HepG2 (cell line): ENCODE results near the gene DNAL4. TPM values are rescaled to one million over a fixed set of nuclear protein-coding genes. Genes with fewer than 3 reads are reported as not detected.

Experiments used
- ATAC-seq: fragments of 200-7000 bp; cut with Tn5 transposase; 3 replicates; pipeline ENCODE4 v1.9.1; 2020; ENCODE audit warnings: mild to moderate bottlenecking, moderate library complexity
- BruUV-seq: library from RNA; stranded (reverse); fragments of 400-500 nt; replicated peaks from 2 replicates; lab custom pipeline; 2021; lab: Mats Ljungman, UMichigan
- CTCF ChIA-PET: fragments of 300-600 bp; formaldehyde crosslinking; extraction: SDS; loops from one replicate; lab custom pipeline; 2021; ENCODE audit warnings: low total read pairs, inconsistent platforms, low intra/inter-chr PET ratio; lab: Yijun Ruan, JAX
- POLR2A ChIA-PET: fragments of 350-600 bp; sonication (Branson Sonifier 250); formaldehyde crosslinking; loops from one replicate; lab custom pipeline; 2020; ENCODE audit warnings: antibody characterized with exemption, inconsistent platforms; lab: Yijun Ruan, JAX
- DNase-seq: peaks from one replicate; pipeline ENCODE4 v3.0.0-alpha.2; 2015; ENCODE audit warnings: low spot score
- FAIRE-seq: peaks from 3 replicates; lab custom pipeline; 2011; peaks lifted over from hg19 to GRCh38; lab: Jason Lieb, UNC
- H2AFZ ChIP-seq: one replicate; pipeline ENCODE4 v1.6.1; 2011; ENCODE audit warnings: low read length, inconsistent platforms
- H3K27ac ChIP-seq: fragments of 300-600 bp; 3 replicates; pipeline ENCODE4 v1.8.0; 2011; ENCODE audit warnings: mixed run types, mild to moderate bottlenecking, mixed read lengths, low read length, inconsistent platforms; ENCODE audit not compliant: insufficient read depth; ENCODE audit errors: extremely low read length
- H3K27me3 ChIP-seq, 2 experiments: fragments of 200-600 bp in 1 of 2; 2 replicates in 1 of 2; 3 replicates in 1 of 2; pipeline versions ENCODE4 v1.6.0 to v1.8.0; 2011; ENCODE audit warnings: low read length in 2 of 2, mild to moderate bottlenecking in 2 of 2, moderate library complexity in 2 of 2, inconsistent platforms in 1 of 2; ENCODE audit not compliant: insufficient read depth in 2 of 2, control insufficient read depth in 1 of 2
- H3K36me3 ChIP-seq, 2 experiments: fragments of 200-600 bp in 1 of 2; replicated peaks in 1 of 2; 2 replicates in 1 of 2; 3 replicates in 1 of 2; pipeline versions ENCODE4 v1.5.1 to v1.8.0; 2011; ENCODE audit warnings: low read length in 2 of 2, inconsistent platforms in 1 of 2; ENCODE audit not compliant: insufficient read depth in 2 of 2, control insufficient read depth in 1 of 2
- H3K4me1 ChIP-seq: 2 replicates; pipeline ENCODE4 v1.5.1; 2012; ENCODE audit warnings: low read length, inconsistent platforms; ENCODE audit not compliant: insufficient read depth
- H3K4me2 ChIP-seq: 2 replicates; pipeline ENCODE4 v1.6.0; 2011; ENCODE audit warnings: low read depth, low read length, inconsistent platforms
- H3K4me3 ChIP-seq, 3 experiments: fragments of 200-600 bp in 1 of 3; sonication (generic), shearing (Covaris generic) in 1 of 3; replicated peaks in 1 of 3; 2 replicates each; pipeline ENCODE4 v1.5.1; 2011 to 2016; ENCODE audit warnings: low read length in 3 of 3, inconsistent platforms in 2 of 3, low read depth in 2 of 3, mild to moderate bottlenecking in 2 of 3, control low read depth in 1 of 3, mixed read lengths in 1 of 3; ENCODE audit not compliant: insufficient read depth in 1 of 3
- H3K79me2 ChIP-seq: one replicate; pipeline ENCODE4 v1.6.1; 2011; ENCODE audit warnings: low read length, inconsistent platforms; ENCODE audit not compliant: insufficient read depth
- H3K9ac ChIP-seq: 2 replicates; pipeline ENCODE4 v1.6.0; 2011; ENCODE audit warnings: mild to moderate bottlenecking, low read depth, low read length, inconsistent platforms; ENCODE audit not compliant: insufficient read depth
- H3K9me3 ChIP-seq: 2 replicates; pipeline ENCODE4 v1.5.1; 2012; ENCODE audit warnings: mild to moderate bottlenecking, low read length
- H4K20me1 ChIP-seq: 2 replicates; pipeline ENCODE4 v1.6.0; 2011; ENCODE audit warnings: inconsistent platforms, mild to moderate bottlenecking, low read length, moderate library complexity; ENCODE audit not compliant: insufficient read depth
- AGO2 ChIP-seq: fragments of 200-400 bp; formaldehyde crosslinking; optimal IDR thresholded peaks from 2 replicates; pipeline ENCODE3; 2017; ENCODE audit warnings: mild to moderate bottlenecking, low read depth, low read length, moderate library complexity
- BRD4 ChIP-seq: sonication (generic); formaldehyde crosslinking; IDR thresholded peaks from 2 replicates; pipeline ENCODE4 v1.4.0; 2020; ENCODE audit warnings: missing genetic modification reagents
- HDAC2 ChIP-seq: sonication (generic); formaldehyde crosslinking; IDR thresholded peaks from 2 replicates; pipeline ENCODE4 v1.4.0; 2020; ENCODE audit warnings: missing genetic modification reagents
- HNF4A ChIP-seq: sonication (generic); formaldehyde crosslinking; IDR thresholded peaks from 2 replicates; pipeline ENCODE4 v1.4.0; 2020; ENCODE audit warnings: missing genetic modification reagents
- KDM4B ChIP-seq: sonication (generic); formaldehyde crosslinking; IDR thresholded peaks from 2 replicates; pipeline ENCODE4 v1.4.0; 2020; ENCODE audit warnings: missing genetic modification reagents
- MIER3 ChIP-seq: IDR thresholded peaks from 2 replicates; pipeline ENCODE4 v1.6.1; 2016; ENCODE audit warnings: missing compliant biosample characterization, borderline replicate concordance
- POLR2A ChIP-seq, 2 experiments: IDR thresholded peaks; 2 replicates each; pipeline ENCODE4 v1.6.1; 2011; ENCODE audit warnings: low read depth in 2 of 2, low read length in 2 of 2, mild to moderate bottlenecking in 1 of 2, moderate library complexity in 1 of 2; ENCODE audit not compliant: insufficient read depth in 1 of 2
- POLR2AphosphoS2 ChIP-seq: IDR thresholded peaks from 2 replicates; pipeline ENCODE4 v1.6.1; 2011; ENCODE audit warnings: low read depth, low read length, improper control_type of control experiment
- ZNF224 ChIP-seq: sonication (generic); formaldehyde crosslinking; IDR thresholded peaks from 2 replicates; pipeline ENCODE4 v1.5.0; 2020; ENCODE audit warnings: mild to moderate bottlenecking, missing genetic modification reagents
- WGBS: methylation state at CpG from one replicate; pipeline ENCODE4 v1.1.6; 2017; ENCODE audit warnings: low lambda C conversion rate; 5-methylcytosine and 5-hydroxymethylcytosine counted together
- in situ Hi-C: cut with HindIII; loops from 2 replicates; pipeline ENCODE4 v1.10.0; 2017; ENCODE audit warnings: low pct_unique_long_range_greater_than_20kb; ENCODE audit not compliant: extremely low pct_ligation_motif_present
- intact Hi-C: fragments of 100-400 bp; cut with micrococcal nuclease; formaldehyde crosslinking; loops from one replicate; pipeline ENCODE4 v1.10.0; 2022; ENCODE audit not compliant: unreplicated experiment
- polyA plus RNA-seq, 8 experiments: library from polyadenylated mRNA; depleted of rRNA in 3 of 8; stranded (reverse) in 7 of 8; unstranded in 1 of 8; fragments of >200 nt; fragmentation: Illumina TruSeq in 4 of 8; extraction: Trizol in 4 of 8; gene quantifications; 2 replicates each; pipeline versions ENCODE4 v1.2.1 to v1.2.3, GENCODE V29; 2011 to 2016; ENCODE audit warnings: low read depth in 4 of 8, missing spikeins in 1 of 8, mixed read lengths in 1 of 8; ENCODE audit not compliant: insufficient read depth in 1 of 8
- total RNA-seq, 5 experiments: library from RNA; depleted of rRNA; stranded (reverse); fragments of >200 nt; fragmentation: Illumina TruSeq; extraction: Trizol; gene quantifications; 2 replicates each; pipeline ENCODE4 v1.2.3, GENCODE V29; 2016; ENCODE audit warnings: low read depth in 1 of 5

Gene DNAL4
- total and polyA plus RNA-seq, 2 of the 13 experiments (the other 11 are each of a cell fraction or from before 2014, with no cell fraction given) = 8.0 to 10.7 TPM

GRCh38 chr22:38732251-38732815 lies 61.6 kb downstream of the DNAL4 start:
- ChIA-PET POLR2A (interaction anchor here (0.8 to 3.4 kb wide), 5 partner anchors 14 to 34 kb away, joined by 3 to 22 read pairs (median 4); partner anchors contain the start of gene GTPBP1), CTCF (interaction anchor here (1.2 kb wide), 1 partner anchor 136 kb away, joined by 3 read pairs; no protein-coding TSS in a partner anchor)
- WGBS = 92% methylated on average over 10 of the region's 13 CpGs
- H4K20me1 ChIP-seq = peaks cover 11% of the 10 kb centered on the region; the same call in 1 of the 2 replicates
- TF ChIP-seq HDAC2 (no peak), AGO2 (peak; percentile 29), POLR2A (IDR thresholded peaks at IDR 0.05; ENCODE audit: insufficient read depth in 1 of 2, low read depth in 2 of 2, low read length in 2 of 2) (peak in 1 of 2 experiments; percentile 27; a peak in 1 of 4 replicates), POLR2AphosphoS2 (0 out of 2 replicates have a peak, but pooled peaks have one; percentile 13)
- peaks cover 32% of the 10 kb centered on the region for H3K4me1 ChIP-seq
- in situ Hi-C loops (no loop called here), intact Hi-C loops (no loop called here)
- no peak overlapping the region for H2AFZ ChIP-seq
- no peaks in the 10 kb centered on the region for H3K9me3 ChIP-seq
- H3K4me3 ChIP-seq = no peak overlapping the region
- BruUV-seq = no TSS peak
- H3K27me3 ChIP-seq = no peaks in the 10 kb centered on the region; a peak in 1 of 5 replicates
- no peak overlapping the region for H3K9ac ChIP-seq
- no peak for FAIRE-seq
- DNase-seq = no peak
- no peak overlapping the region for H3K27ac ChIP-seq
- no peak for ATAC-seq
- H3K4me2 ChIP-seq = no peak overlapping the region
- peaks cover 26 to 52% of the 10 kb centered on the region in 2 experiments for H3K36me3 ChIP-seq
- no peaks in the 10 kb centered on the region for H3K79me2 ChIP-seq

GRCh38 chr22:38731703-38732161 lies 62.2 kb downstream of the DNAL4 start:
- CTCF ChIA-PET = no interaction called here
- H3K36me3 ChIP-seq = peaks cover 24 to 52% of the 10 kb centered on the region in 2 experiments
- no peaks in the 10 kb centered on the region for H3K79me2 ChIP-seq
- in situ Hi-C loops = no loop called here
- no peak for DNase-seq
- no peak overlapping the region for H3K9ac ChIP-seq
- no peak for TF ChIP-seq KDM4B (CRISPR knock-in tag)
- no peak for TF ChIP-seq ZNF224
- TF ChIP-seq BRD4 (CRISPR knock-in tag) = no peak
- no peak for TF ChIP-seq HNF4A (CRISPR knock-in tag)
- TF ChIP-seq POLR2AphosphoS2 = 0 out of 2 replicates have a peak, but pooled peaks have one; percentile 17
- no peak for TF ChIP-seq MIER3 (CRISPR knock-in tag)
- TF ChIP-seq, all 625 proteins: peak for 1
- no peak for ATAC-seq
- H3K4me1 ChIP-seq = peaks cover 34% of the 10 kb centered on the region
- intact Hi-C loops = no loop called here
- no TSS peak for BruUV-seq
- no peaks in the 10 kb centered on the region for H3K9me3 ChIP-seq
- no peak for FAIRE-seq
- H3K27me3 ChIP-seq = no peaks in the 10 kb centered on the region; a peak in 1 of 5 replicates
- H2AFZ ChIP-seq = no peak overlapping the region
- H3K4me3 ChIP-seq = no peak overlapping the region
- WGBS = 100% methylated on average over 6 of the region's 6 CpGs
- no peak overlapping the region for H3K27ac ChIP-seq
- H3K4me2 ChIP-seq = no peak overlapping the region
- H4K20me1 ChIP-seq = peaks cover 11% of the 10 kb centered on the region; the same call in 1 of the 2 replicates
- POLR2A ChIA-PET = interaction anchor here (1.2 to 3.4 kb wide), 3 partner anchors 15 to 34 kb away, joined by 4 to 22 read pairs (median 8); partner anchors contain the start of gene GTPBP1
